H1 (cell line): ENCODE data around the gene ZNF845. TPM values are rescaled to one million over a fixed set of nuclear protein-coding genes. Genes with fewer than 3 reads are reported as not detected.
A peak's percentile ranks its signal among the peaks of the same experiment; 100 is the strongest.

Source experiments
- CTCF ChIA-PET: fragments of 300-600 bp; sonication (Branson Sonifier 250); formaldehyde crosslinking; loops from one replicate; lab custom pipeline; 2021; ENCODE audit not compliant: partially characterized antibody; lab: Charles Lee
- POLR2A ChIA-PET: fragments of 300-600 bp; sonication (Branson Sonifier 250); formaldehyde crosslinking; loops from one replicate; lab custom pipeline; 2021; ENCODE audit warnings: inconsistent platforms; ENCODE audit not compliant: partially characterized antibody; lab: Charles Lee
- DNase-seq, 2 experiments: peaks; one replicate each; pipeline versions ENCODE4 v3.0.0 to v3.0.0-alpha.2; 2010 to 2022; ENCODE audit warnings: low spot score in 2 of 2, low read depth in 1 of 2, mixed read lengths in 1 of 2
- FAIRE-seq: peaks from 2 replicates; lab custom pipeline; 2011; peaks lifted over from hg19 to GRCh38; lab: Jason Lieb, UNC
- H2AFZ ChIP-seq: 2 replicates; pipeline ENCODE4 v1.8.1; 2012; ENCODE audit warnings: low read length, inconsistent platforms
- H2AK5ac ChIP-seq: 2 replicates; pipeline ENCODE4 v1.6.1; 2013; ENCODE audit warnings: low read depth, low read length
- H2BK120ac ChIP-seq: replicated peaks from 2 replicates; pipeline ENCODE3; 2013; ENCODE audit warnings: low read depth, low read length, inconsistent platforms
- H2BK12ac ChIP-seq: 2 replicates; pipeline ENCODE4 v1.6.1; 2013; ENCODE audit warnings: low read depth, low read length
- H2BK15ac ChIP-seq: 2 replicates; pipeline ENCODE4 v1.6.1; 2013; ENCODE audit warnings: low read length
- H2BK20ac ChIP-seq: 2 replicates; pipeline ENCODE4 v1.6.1; 2013; ENCODE audit warnings: low read length
- H2BK5ac ChIP-seq: 2 replicates; pipeline ENCODE4 v1.6.1; 2013; ENCODE audit warnings: low read depth, low read length
- H3K14ac ChIP-seq: 2 replicates; pipeline ENCODE4 v1.6.1; 2013; ENCODE audit warnings: inconsistent platforms; ENCODE audit not compliant: insufficient read length
- H3K18ac ChIP-seq: 2 replicates; pipeline ENCODE4 v1.6.1; 2013; ENCODE audit warnings: low read length; ENCODE audit errors: extremely low read depth
- H3K23ac ChIP-seq: 2 replicates; pipeline ENCODE4 v1.6.1; 2013; ENCODE audit warnings: inconsistent platforms; ENCODE audit not compliant: insufficient read length
- H3K23me2 ChIP-seq: 2 replicates; pipeline ENCODE4 v1.6.1; 2013; ENCODE audit warnings: low read depth, low read length
- H3K27ac ChIP-seq: 2 replicates; pipeline ENCODE4 v1.6.1; 2011; ENCODE audit warnings: low read depth, low read length, inconsistent platforms
- H3K27me3 ChIP-seq, 4 experiments: replicated peaks in 1 of 4; 1 replicate in 1 of 4; 2 replicates in 3 of 4; pipeline versions ENCODE4 v1.6.1 to v1.8.1; 2011 to 2013; ENCODE audit warnings: low read length in 3 of 4, mild to moderate bottlenecking in 3 of 4, inconsistent platforms in 2 of 4, mixed read lengths in 2 of 4, moderate library complexity in 1 of 4; ENCODE audit not compliant: control insufficient read depth in 3 of 4, insufficient read depth in 3 of 4; ENCODE audit errors: extremely low read depth in 1 of 4
- H3K36me3 ChIP-seq, 4 experiments: 2 replicates each; pipeline versions ENCODE4 v1.6.1 to v1.8.1; 2011 to 2013; ENCODE audit warnings: mild to moderate bottlenecking in 4 of 4, low read length in 3 of 4, moderate library complexity in 2 of 4, control low read depth in 1 of 4, inconsistent platforms in 1 of 4; ENCODE audit not compliant: insufficient read depth in 4 of 4, control insufficient read depth in 2 of 4
- H3K4ac ChIP-seq: replicated peaks from 2 replicates; pipeline ENCODE3; 2013; ENCODE audit warnings: low read length, low read depth, mixed read lengths, inconsistent platforms; ENCODE audit not compliant: insufficient read length
- H3K4me1 ChIP-seq, 4 experiments: replicated peaks in 1 of 4; 1 replicate in 1 of 4; 2 replicates in 3 of 4; pipeline versions ENCODE4 v1.6.1 to v1.8.1; 2011 to 2013; ENCODE audit warnings: low read length in 3 of 4, inconsistent platforms in 2 of 4, mixed read lengths in 1 of 4; ENCODE audit not compliant: insufficient read depth in 4 of 4, control insufficient read depth in 3 of 4
- H3K4me2 ChIP-seq, 2 experiments: 2 replicates each; pipeline versions ENCODE4 v1.6.1 to v1.8.1; 2011 to 2013; ENCODE audit warnings: low read depth in 2 of 2, low read length in 2 of 2, control low read depth in 1 of 2, inconsistent platforms in 1 of 2, mild to moderate bottlenecking in 1 of 2; ENCODE audit not compliant: insufficient read depth in 1 of 2
- H3K4me3 ChIP-seq, 4 experiments: fragments of 200-600, 300-600 bp in 1 of 4; sonication (generic), shearing (Covaris generic), sonication (Bioruptor Twin) in 1 of 4; 2 replicates each; pipeline versions ENCODE4 v1.5.1 to v1.8.1; 2011 to 2016; ENCODE audit warnings: low read length in 4 of 4, low read depth in 3 of 4, control low read depth in 2 of 4, inconsistent platforms in 2 of 4, mild to moderate bottlenecking in 2 of 4, mixed read lengths in 1 of 4, moderate library complexity in 1 of 4; ENCODE audit not compliant: insufficient read depth in 2 of 4; ENCODE audit errors: extremely low read depth in 1 of 4
- H3K56ac ChIP-seq: replicated peaks from 2 replicates; pipeline ENCODE3; 2013; ENCODE audit warnings: low read depth, mild to moderate bottlenecking, mixed read lengths, low read length, inconsistent platforms; ENCODE audit not compliant: insufficient read length
- H3K79me1 ChIP-seq: 2 replicates; pipeline ENCODE4 v1.6.1; 2013; ENCODE audit warnings: low read depth, low read length, control low read depth
- H3K79me2 ChIP-seq, 2 experiments: 2 replicates each; pipeline versions ENCODE4 v1.6.1 to v1.8.1; 2012 to 2013; ENCODE audit warnings: low read length in 2 of 2, mild to moderate bottlenecking in 2 of 2, inconsistent platforms in 1 of 2; ENCODE audit not compliant: insufficient read depth in 2 of 2, control insufficient read depth in 1 of 2
- H3K9ac ChIP-seq, 4 experiments: replicated peaks in 1 of 4; 1 replicate in 1 of 4; 2 replicates in 3 of 4; pipeline versions ENCODE4 v1.6.1 to v1.8.1; 2011 to 2013; ENCODE audit warnings: low read depth in 3 of 4, low read length in 3 of 4, control low read depth in 2 of 4, mild to moderate bottlenecking in 2 of 4, moderate library complexity in 2 of 4, inconsistent platforms in 1 of 4; ENCODE audit errors: extremely low read depth in 1 of 4
- H3K9me3 ChIP-seq, 2 experiments: 2 replicates each; pipeline versions ENCODE4 v1.6.1 to v1.8.1; 2012 to 2013; ENCODE audit warnings: mild to moderate bottlenecking in 2 of 2, moderate library complexity in 2 of 2, control low read depth in 1 of 2, inconsistent platforms in 1 of 2, low read depth in 1 of 2, low read length in 1 of 2, mixed read lengths in 1 of 2; ENCODE audit not compliant: insufficient read depth in 2 of 2
- H4K20me1 ChIP-seq, 2 experiments: replicated peaks in 1 of 2; 2 replicates each; pipeline versions ENCODE3 to v1.8.1; 2011 to 2013; ENCODE audit warnings: inconsistent platforms in 2 of 2, low read length in 2 of 2, mild to moderate bottlenecking in 1 of 2; ENCODE audit not compliant: insufficient read depth in 2 of 2, control insufficient read depth in 1 of 2
- H4K5ac ChIP-seq: 2 replicates; pipeline ENCODE4 v1.6.1; 2013; ENCODE audit warnings: low read length, low read depth, mixed read lengths, inconsistent platforms; ENCODE audit not compliant: insufficient read length
- H4K8ac ChIP-seq: 2 replicates; pipeline ENCODE4 v1.8.0; 2013; ENCODE audit warnings: mild to moderate bottlenecking, moderate library complexity, low read length, inconsistent platforms; ENCODE audit not compliant: insufficient read depth; ENCODE audit errors: extremely low read depth
- H4K91ac ChIP-seq: replicated peaks from 2 replicates; pipeline ENCODE3; 2013; ENCODE audit warnings: low read length, mixed read lengths, inconsistent platforms; ENCODE audit not compliant: insufficient read length
- RNF2 ChIP-seq: fragments of 200-900, 300-1000 bp; sonication (generic); IDR thresholded peaks from 2 replicates; pipeline ENCODE4 v1.7.1; 2016; ENCODE audit warnings: borderline replicate concordance, low read depth, mild to moderate bottlenecking, antibody characterized with exemption, low read length; ENCODE audit not compliant: poor library complexity, severe bottlenecking; ENCODE audit errors: missing control alignments
- WGBS, 2 experiments: shearing (Covaris generic) in 1 of 2; methylation state at CpG; one replicate each; pipeline versions ENCODE4 v1.1.6 to v1.1.7; 2013 to 2015; ENCODE audit warnings: low lambda C conversion rate in 2 of 2, mixed read lengths in 2 of 2, inconsistent platforms in 1 of 2, low coverage in 1 of 2, missing lambda C conversion rate in 1 of 2; ENCODE audit not compliant: insufficient replicate concordance in 2 of 2, insufficient coverage in 1 of 2, insufficient read length in 1 of 2; ENCODE audit errors: extremely low coverage in 1 of 2, missing lambda C conversion rate in 1 of 2; 5-methylcytosine and 5-hydroxymethylcytosine counted together
- polyA plus RNA-seq, 7 experiments: library from polyadenylated mRNA; depleted of rRNA in 3 of 7; stranded (reverse) in 5 of 7; unstranded in 2 of 7; fragments of >200 nt in 5 of 7; fragments of 200-250 nt in 2 of 7; gene quantifications; 1 replicate in 5 of 7; 2 replicates in 1 of 7; 4 replicates in 1 of 7; pipeline versions ENCODE4 v1.2.1 to v1.2.3, GENCODE V29; 2011 to 2013; ENCODE audit warnings: missing spikeins in 2 of 7, mixed read lengths in 2 of 7
- total RNA-seq: library from RNA; stranded (reverse); fragmentation: NEBNext Ultra II Directional; extraction: Animal tissue kit (Norgen Biotek cat#: 25700); gene quantifications from 2 replicates; pipeline ENCODE4 v1.2.1, GENCODE V29; 2021
- TF ChIP-seq, protein P1 (sequence below): IDR thresholded peaks from 2 replicates; pipeline ENCODE4 v1.6.1; 2012; ENCODE audit warnings: low read length, inconsistent platforms

Gene ZNF845
- total and polyA plus RNA-seq, 2 of the 8 experiments (the other 6 are each of a cell fraction or from before 2014, with no cell fraction given), result 3.6 to 22.5 TPM

- Histone ChIP-seq H3K23me2 (peaks cover 2% of the 10 kb centered on the region; the same call in 1 of the 2 replicates), H3K79me1 (no peaks in the 10 kb centered on the region), H3K9ac (no peak overlapping the region), H3K79me2 (no peaks in the 10 kb centered on the region), H3K23ac (no peak overlapping the region), H3K18ac (no peak overlapping the region; the same call in 1 of the 2 replicates), H2BK20ac (no peak overlapping the region), H2AK5ac (no peak overlapping the region), H4K20me1 (no peaks in the 10 kb centered on the region), H4K91ac (no peak overlapping the region), H4K8ac (peak overlapping the region; percentile 28), H3K27ac (no peak overlapping the region), H3K56ac (no peak overlapping the region), H4K5ac (no peak overlapping the region), H3K4me1 (no peaks in the 10 kb centered on the region), H3K4ac (no peak overlapping the region), H3K36me3 (no peaks in the 10 kb centered on the region), H2BK120ac (no peak overlapping the region), H3K9me3 (no peaks in the 10 kb centered on the region), H3K4me3 (peak overlapping the region; percentile 0 to 48 (median 20); a peak in 5 of 8 replicates), H3K14ac (no peak overlapping the region), H3K27me3 (no peaks in the 10 kb centered on the region; a peak in 1 of 7 replicates), H2AFZ (peak overlapping the region; percentile 31; the same call in 1 of the 2 replicates), H2BK12ac (no peak overlapping the region; the same call in 1 of the 2 replicates), H2BK5ac (no peak overlapping the region), H3K4me2 (peak overlapping the region; percentile 31 to 60), H2BK15ac (no peak overlapping the region)
- 14% methylated on average over 32 of the region's 32 CpGs; no CpG with 5 or more reads in 1 of the 2 experiments for WGBS, 2 experiments
- CTCF ChIA-PET, result interaction anchor here (0.6 to 2.4 kb wide), 10 partner anchors 10 to 61 kb away, joined by 3 to 12 read pairs (median 4); partner anchors contain the start of gene ZNF845
- FAIRE-seq (no peak), DNase-seq (peak; percentile 56 to 94)
- POLR2A ChIA-PET, result interaction anchor here (0.6 kb wide), 1 partner anchor 521 kb away, joined by 3 read pairs; no protein-coding TSS in a partner anchor
- TF ChIP-seq RNF2, result no peak
- TF ChIP-seq, protein P1, sequence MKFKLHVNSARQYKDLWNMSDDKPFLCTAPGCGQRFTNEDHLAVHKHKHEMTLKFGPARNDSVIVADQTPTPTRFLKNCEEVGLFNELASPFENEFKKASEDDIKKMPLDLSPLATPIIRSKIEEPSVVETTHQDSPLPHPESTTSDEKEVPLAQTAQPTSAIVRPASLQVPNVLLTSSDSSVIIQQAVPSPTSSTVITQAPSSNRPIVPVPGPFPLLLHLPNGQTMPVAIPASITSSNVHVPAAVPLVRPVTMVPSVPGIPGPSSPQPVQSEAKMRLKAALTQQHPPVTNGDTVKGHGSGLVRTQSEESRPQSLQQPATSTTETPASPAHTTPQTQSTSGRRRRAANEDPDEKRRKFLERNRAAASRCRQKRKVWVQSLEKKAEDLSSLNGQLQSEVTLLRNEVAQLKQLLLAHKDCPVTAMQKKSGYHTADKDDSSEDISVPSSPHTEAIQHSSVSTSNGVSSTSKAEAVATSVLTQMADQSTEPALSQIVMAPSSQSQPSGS, result no peak
Observed at GRCh38 chr19:53308339-53308811, 25.2 kb upstream of the ZNF845 start.
